Measurements from ENCODE around the gene SLC19A3. TPM values are rescaled to one million over a fixed set of nuclear protein-coding genes. Genes with fewer than 3 reads are reported as not detected.

The SLC19A3 gene
- total RNA-seq, 1 donor from 2014 or later: 0.14 TPM

Other genes with a start within 250 kb of the SLC19A3 start
- 84.1 and 87.9 TPM in 2 replicates for gene AGFG1, start 245.9 kb downstream of the SLC19A3 start, total RNA-seq
- not detected in 2 replicates for gene SCYGR2, start 119.1 kb downstream of the SLC19A3 start, total RNA-seq
- gene SCYGR3, start 103.2 kb downstream of the SLC19A3 start, total RNA-seq: not detected in 2 replicates
- not detected in 2 replicates for gene SCYGR4, start 100.5 kb downstream of the SLC19A3 start, total RNA-seq
- gene SCYGR5, start 51.2 kb downstream of the SLC19A3 start, total RNA-seq: not detected in 2 replicates
- gene SCYGR6, start 6.7 kb upstream of the SLC19A3 start, total RNA-seq: not detected in 2 replicates
- not detected in 2 replicates for gene SCYGR7, start 10.3 kb upstream of the SLC19A3 start, total RNA-seq
- not detected in 2 replicates for gene SCYGR8, start 27.9 kb upstream of the SLC19A3 start, total RNA-seq
- gene CCL20, start 95.8 kb upstream of the SLC19A3 start, total RNA-seq: not detected in 2 replicates
- 0.75 and 0.86 TPM in 2 replicates for gene DAW1, start 153.6 kb upstream of the SLC19A3 start, total RNA-seq

All from astrocyte (in vitro differentiated cells and primary cell).